Caco-2 (cell line): ENCODE measurements around the gene AATK. TPM values are rescaled to one million over a fixed set of nuclear protein-coding genes. Genes with fewer than 3 reads are reported as not detected.

Experiments used
- BruUV-seq: library from RNA; stranded (reverse); fragments of 400-500 nt; replicated peaks from 2 replicates; lab custom pipeline; 2021; lab: Mats Ljungman, UMichigan
- CTCF ChIA-PET: fragments of 300-600 bp; sonication (Branson Sonifier 250); formaldehyde crosslinking; loops from one replicate; lab custom pipeline; 2022; ENCODE audit warnings: antibody characterized with exemption; lab: Charles Lee
- POLR2A ChIA-PET: fragments of 300-600 bp; sonication (Branson Sonifier 250); formaldehyde crosslinking; loops from one replicate; lab custom pipeline; 2022; ENCODE audit warnings: antibody characterized with exemption; lab: Charles Lee
- DNase-seq, 2 experiments: peaks; one replicate each; pipeline versions ENCODE4 v3.0.0 to v3.0.0-alpha.2; 2020 to 2022
- H3K27me3 ChIP-seq: replicated peaks from 2 replicates; pipeline ENCODE4 v1.6.0; 2011; ENCODE audit warnings: low read length; ENCODE audit not compliant: control insufficient read depth, insufficient read depth
- H3K36me3 ChIP-seq: 2 replicates; pipeline ENCODE4 v1.5.1; 2011; ENCODE audit warnings: low read length; ENCODE audit not compliant: control insufficient read depth, insufficient read depth
- H3K4me1 ChIP-seq: fragments of 250-450 bp; sonication (Bioruptor Pico); 2 replicates; pipeline ENCODE4 v1.5.1; 2020; ENCODE audit warnings: mild to moderate bottlenecking
- H3K4me3 ChIP-seq: 2 replicates; pipeline ENCODE4 v1.5.1; 2011; ENCODE audit warnings: low read depth, mild to moderate bottlenecking, control low read depth, low read length
- H3K9me3 ChIP-seq: fragments of 250-450 bp; sonication (Bioruptor Pico); 2 replicates; pipeline ENCODE4 v1.5.1; 2020; ENCODE audit warnings: mild to moderate bottlenecking, moderate library complexity
- H3K27ac Mint-ChIP-seq: one replicate; pipeline ENCODE4 v1.8.0; 2022; ENCODE audit warnings: mixed read lengths; ENCODE audit not compliant: unreplicated experiment
- H3K27me3 Mint-ChIP-seq: one replicate; pipeline ENCODE4 v1.8.0; 2022; ENCODE audit warnings: mixed read lengths; ENCODE audit not compliant: insufficient read depth, unreplicated experiment
- H3K36me3 Mint-ChIP-seq: one replicate; pipeline ENCODE4 v1.8.0; 2022; ENCODE audit warnings: mild to moderate bottlenecking, mixed read lengths; ENCODE audit not compliant: insufficient read depth, unreplicated experiment
- H3K4me1 Mint-ChIP-seq: one replicate; pipeline ENCODE4 v1.8.0; 2022; ENCODE audit warnings: low read depth, mixed read lengths; ENCODE audit not compliant: unreplicated experiment
- H3K4me3 Mint-ChIP-seq: one replicate; pipeline ENCODE4 v1.8.0; 2022; ENCODE audit warnings: mild to moderate bottlenecking, moderate library complexity, mixed read lengths; ENCODE audit not compliant: unreplicated experiment
- H3K9me3 Mint-ChIP-seq: one replicate; pipeline ENCODE4 v1.8.0; 2022; ENCODE audit warnings: mixed read lengths; ENCODE audit not compliant: unreplicated experiment
- intact Hi-C: fragments of 100-400 bp; cut with micrococcal nuclease; formaldehyde crosslinking; loops from one replicate; pipeline ENCODE4 v1.10.0; 2022; ENCODE audit not compliant: unreplicated experiment
- total RNA-seq: library from RNA; stranded (reverse); gene quantifications from 2 replicates; pipeline ENCODE4 v1.2.3, GENCODE V29; 2022
- TF ChIP-seq, protein P1 (sequence below), 2 experiments: fragments of 200-600 bp in 1 of 2; IDR thresholded peaks; 1 replicate in 1 of 2; 2 replicates in 1 of 2; pipeline versions ENCODE4 v1.5.1 to v1.8.0; 2011 to 2022; ENCODE audit warnings: antibody characterized with exemption in 1 of 2, control low read depth in 1 of 2, inconsistent platforms in 1 of 2, low read depth in 1 of 2, low read length in 1 of 2, mild to moderate bottlenecking in 1 of 2, moderate library complexity in 1 of 2; ENCODE audit not compliant: insufficient read depth in 1 of 2, severe bottlenecking in 1 of 2, unreplicated experiment in 1 of 2

AATK gene
- total RNA-seq, 1 experiment from 2014 or later: 26.6 TPM

DNA sequence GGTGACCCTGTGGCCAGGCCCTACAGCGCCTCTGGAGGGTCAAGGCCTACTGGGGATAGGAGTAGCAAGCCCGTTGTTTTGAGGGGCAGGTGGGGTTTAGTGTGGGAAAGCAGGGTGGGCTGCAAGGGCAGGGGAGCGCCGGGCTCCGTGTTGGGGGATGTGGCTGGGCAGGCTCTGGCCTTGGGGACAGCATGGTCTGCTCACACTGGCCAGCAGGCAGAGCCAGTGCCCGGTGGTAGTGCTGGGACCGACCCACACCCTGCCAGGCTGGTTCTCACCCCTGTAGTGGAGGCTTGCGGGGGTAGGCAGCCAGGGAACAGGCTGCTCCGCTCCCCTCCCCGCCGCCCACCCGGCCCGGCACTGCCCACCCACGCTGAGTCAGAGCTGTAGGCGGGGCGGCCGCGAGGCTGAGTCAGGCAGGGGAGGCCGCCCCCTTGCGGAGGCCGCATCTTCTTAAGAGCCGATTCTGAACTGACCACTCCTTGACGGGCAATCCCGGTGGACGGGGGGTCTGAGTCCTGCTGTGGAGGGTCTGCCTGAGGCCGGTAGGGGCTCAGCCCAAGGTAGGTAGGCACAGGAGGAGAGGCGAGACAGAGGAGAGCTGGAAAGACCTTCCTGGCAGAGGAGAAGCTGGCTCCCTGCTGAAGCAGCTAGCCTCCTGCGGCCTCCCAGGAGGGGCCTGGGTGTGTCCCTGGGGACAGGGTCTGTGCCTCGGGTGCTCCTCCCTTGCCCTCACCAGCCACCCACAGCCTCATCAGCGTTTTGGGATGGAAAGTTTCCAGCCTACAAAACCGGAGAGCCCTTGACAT, 68.7 kb downstream of the AATK start:
- POLR2A ChIA-PET: no interaction called here
- Histone ChIP-seq H3K4me3 (no peak overlapping the region), H3K27me3 (no peaks in the 10 kb centered on the region), H3K36me3 (peaks cover 1% of the 10 kb centered on the region; the same call in 1 of the 2 replicates), H3K9me3 (no peaks in the 10 kb centered on the region), H3K4me1 (peaks cover 15% of the 10 kb centered on the region)
- Mint-ChIP-seq H3K36me3 (peaks cover 33% of the 10 kb centered on the region), H3K4me1 (no peaks in the 10 kb centered on the region), H3K4me3 (no peak overlapping the region), H3K9me3 (no peaks in the 10 kb centered on the region), H3K27me3 (no peaks in the 10 kb centered on the region), H3K27ac (no peak overlapping the region)
- no TSS peak for BruUV-seq
- CTCF ChIA-PET: interaction anchor here (0.6 kb wide), 1 partner anchor 114 kb away, joined by 3 read pairs; no protein-coding TSS in a partner anchor
- intact Hi-C loops: loop anchor here (5.0 kb wide), 1 partner anchor 55 kb away; no protein-coding TSS in a partner anchor
- TF ChIP-seq, protein P1, sequence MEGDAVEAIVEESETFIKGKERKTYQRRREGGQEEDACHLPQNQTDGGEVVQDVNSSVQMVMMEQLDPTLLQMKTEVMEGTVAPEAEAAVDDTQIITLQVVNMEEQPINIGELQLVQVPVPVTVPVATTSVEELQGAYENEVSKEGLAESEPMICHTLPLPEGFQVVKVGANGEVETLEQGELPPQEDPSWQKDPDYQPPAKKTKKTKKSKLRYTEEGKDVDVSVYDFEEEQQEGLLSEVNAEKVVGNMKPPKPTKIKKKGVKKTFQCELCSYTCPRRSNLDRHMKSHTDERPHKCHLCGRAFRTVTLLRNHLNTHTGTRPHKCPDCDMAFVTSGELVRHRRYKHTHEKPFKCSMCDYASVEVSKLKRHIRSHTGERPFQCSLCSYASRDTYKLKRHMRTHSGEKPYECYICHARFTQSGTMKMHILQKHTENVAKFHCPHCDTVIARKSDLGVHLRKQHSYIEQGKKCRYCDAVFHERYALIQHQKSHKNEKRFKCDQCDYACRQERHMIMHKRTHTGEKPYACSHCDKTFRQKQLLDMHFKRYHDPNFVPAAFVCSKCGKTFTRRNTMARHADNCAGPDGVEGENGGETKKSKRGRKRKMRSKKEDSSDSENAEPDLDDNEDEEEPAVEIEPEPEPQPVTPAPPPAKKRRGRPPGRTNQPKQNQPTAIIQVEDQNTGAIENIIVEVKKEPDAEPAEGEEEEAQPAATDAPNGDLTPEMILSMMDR (IDR thresholded peaks at IDR 0.05; ENCODE audit: insufficient read depth in 1 of 2, low read depth in 1 of 2, low read length in 1 of 2, severe bottlenecking in 1 of 2, unreplicated experiment in 1 of 2): no peak
- DNase-seq: no peak

DNA sequence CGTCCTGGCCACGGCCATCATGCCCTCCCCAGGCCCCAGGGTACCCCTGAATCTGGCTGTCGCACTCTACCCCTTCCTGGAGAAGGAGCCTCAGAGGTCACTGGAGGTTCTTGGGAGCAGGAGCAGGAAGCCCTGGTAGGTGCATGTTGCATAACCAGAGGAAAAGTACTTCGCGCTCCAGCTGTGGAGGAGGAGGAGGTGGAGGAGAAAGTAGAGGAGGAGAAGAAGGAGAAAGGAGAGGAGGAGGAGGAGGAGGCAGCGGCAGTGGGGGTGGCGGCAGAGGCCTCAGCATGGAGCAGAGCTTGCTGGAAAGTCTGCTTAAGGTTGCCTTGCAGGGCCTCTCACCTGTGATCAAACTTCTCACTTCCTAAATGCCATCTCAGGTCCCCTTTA, 69.3 kb downstream of the AATK start:
- Mint-ChIP-seq H3K4me1 (no peaks in the 10 kb centered on the region), H3K27ac (no peak overlapping the region), H3K4me3 (no peak overlapping the region), H3K27me3 (no peaks in the 10 kb centered on the region), H3K36me3 (peaks cover 27% of the 10 kb centered on the region), H3K9me3 (no peaks in the 10 kb centered on the region)
- ChIA-PET POLR2A (no interaction called here), CTCF (no interaction called here)
- Histone ChIP-seq H3K4me3 (no peak overlapping the region), H3K4me1 (peaks cover 15% of the 10 kb centered on the region), H3K36me3 (peaks cover 1% of the 10 kb centered on the region; the same call in 1 of the 2 replicates), H3K27me3 (no peaks in the 10 kb centered on the region), H3K9me3 (no peaks in the 10 kb centered on the region)
- no peak for DNase-seq
- intact Hi-C loops: loop anchor here (5.0 kb wide), 1 partner anchor 54 kb away; no protein-coding TSS in a partner anchor
- TF ChIP-seq, protein P1 (IDR thresholded peaks at IDR 0.05; ENCODE audit: insufficient read depth in 1 of 2, low read depth in 1 of 2, low read length in 1 of 2, severe bottlenecking in 1 of 2, unreplicated experiment in 1 of 2): no peak
- no TSS peak for BruUV-seq

DNA sequence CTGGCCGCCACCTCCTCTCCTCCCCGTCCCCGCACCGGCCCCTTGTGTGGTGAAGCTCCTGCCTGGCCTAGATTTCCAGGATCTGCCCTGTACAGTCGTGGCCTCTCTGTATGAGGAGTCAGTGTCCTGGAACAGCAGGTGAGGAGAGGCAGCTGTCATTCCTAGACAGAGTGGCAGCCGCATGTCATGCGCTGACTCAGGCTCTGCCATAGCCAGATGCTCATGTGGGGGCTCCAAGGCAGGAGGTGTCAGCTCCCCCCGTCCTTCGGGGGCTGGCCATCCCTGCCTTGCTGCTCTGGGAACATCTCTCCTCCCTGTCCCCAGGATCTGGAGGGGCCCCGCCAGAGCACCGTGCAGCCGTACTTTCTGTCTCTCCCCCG, 70.6 kb downstream of the AATK start:
- Mint-ChIP-seq H3K9me3 (no peaks in the 10 kb centered on the region), H3K4me3 (no peak overlapping the region), H3K27ac (peak overlapping the region; percentile 14), H3K36me3 (peaks cover 14% of the 10 kb centered on the region), H3K27me3 (no peaks in the 10 kb centered on the region), H3K4me1 (no peaks in the 10 kb centered on the region)
- H3K4me3 ChIP-seq: no peak overlapping the region
- BruUV-seq: no TSS peak
- H3K9me3 ChIP-seq: no peaks in the 10 kb centered on the region
- POLR2A ChIA-PET: no interaction called here
- CTCF ChIA-PET: interaction anchor here (1.5 kb wide), 1 partner anchor 72 kb away, joined by 4 read pairs; no protein-coding TSS in a partner anchor
- intact Hi-C loops: loop anchor here (5.0 kb wide), 1 partner anchor 53 kb away; no protein-coding TSS in a partner anchor
- H3K36me3 ChIP-seq: no peaks in the 10 kb centered on the region; the same call in 1 of the 2 replicates
- no peak for DNase-seq
- TF ChIP-seq, protein P1 (IDR thresholded peaks at IDR 0.05; ENCODE audit: insufficient read depth in 1 of 2, low read depth in 1 of 2, low read length in 1 of 2, severe bottlenecking in 1 of 2, unreplicated experiment in 1 of 2): no peak
- no peaks in the 10 kb centered on the region for H3K27me3 ChIP-seq
- peaks cover 15% of the 10 kb centered on the region for H3K4me1 ChIP-seq
